ENCODE data around the gene LETMD1. TPM values are rescaled to one million over a fixed set of nuclear protein-coding genes. Genes with fewer than 3 reads are reported as not detected.

The LETMD1 gene
- total RNA-seq, 1 donor from 2014 or later: 45.6 TPM

DNA sequence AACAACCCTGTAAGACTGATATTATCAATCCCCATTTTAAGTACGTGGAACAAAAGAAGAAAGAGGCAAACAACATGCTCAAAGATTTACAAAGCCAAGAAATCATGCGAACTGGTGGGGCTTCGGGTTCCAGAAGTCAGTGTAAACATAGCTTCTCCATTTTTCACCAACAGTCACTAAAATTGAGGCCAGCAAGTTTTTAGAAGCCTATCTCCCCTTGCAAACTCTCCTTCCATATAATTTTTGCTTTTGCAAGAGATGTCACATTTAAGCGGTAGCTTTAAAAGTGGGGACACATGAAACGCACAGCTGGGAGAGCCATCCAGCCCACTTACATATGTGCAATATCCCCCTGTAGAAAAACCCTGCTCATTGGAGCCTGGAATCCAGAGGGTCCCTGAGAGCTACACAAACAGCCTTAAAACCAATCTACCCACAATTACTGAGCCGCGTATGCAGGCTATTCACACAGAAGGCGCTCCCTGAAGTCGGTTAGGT is 22.7 kb upstream of the LETMD1 start:
- no peak for TF ChIP-seq CTCF (IDR thresholded peaks at IDR 0.05)
- peaks cover 1% of the 10 kb centered on the region for H3K36me3 Mint-ChIP-seq (ENCODE audit: unreplicated experiment)
- DNase-seq (ENCODE audit: extremely low spot score, unreplicated experiment): no peak
- H3K27ac Mint-ChIP-seq (ENCODE audit: unreplicated experiment): peak overlapping the region; percentile 96
- H3K4me1 Mint-ChIP-seq (ENCODE audit: unreplicated experiment): peaks cover 47% of the 10 kb centered on the region
- no peaks in the 10 kb centered on the region for H3K9me3 Mint-ChIP-seq (ENCODE audit: unreplicated experiment)
- H3K4me3 Mint-ChIP-seq (ENCODE audit: unreplicated experiment): peak overlapping the region; percentile 97
- no peaks in the 10 kb centered on the region for H3K27me3 Mint-ChIP-seq (ENCODE audit: unreplicated experiment)

DNA sequence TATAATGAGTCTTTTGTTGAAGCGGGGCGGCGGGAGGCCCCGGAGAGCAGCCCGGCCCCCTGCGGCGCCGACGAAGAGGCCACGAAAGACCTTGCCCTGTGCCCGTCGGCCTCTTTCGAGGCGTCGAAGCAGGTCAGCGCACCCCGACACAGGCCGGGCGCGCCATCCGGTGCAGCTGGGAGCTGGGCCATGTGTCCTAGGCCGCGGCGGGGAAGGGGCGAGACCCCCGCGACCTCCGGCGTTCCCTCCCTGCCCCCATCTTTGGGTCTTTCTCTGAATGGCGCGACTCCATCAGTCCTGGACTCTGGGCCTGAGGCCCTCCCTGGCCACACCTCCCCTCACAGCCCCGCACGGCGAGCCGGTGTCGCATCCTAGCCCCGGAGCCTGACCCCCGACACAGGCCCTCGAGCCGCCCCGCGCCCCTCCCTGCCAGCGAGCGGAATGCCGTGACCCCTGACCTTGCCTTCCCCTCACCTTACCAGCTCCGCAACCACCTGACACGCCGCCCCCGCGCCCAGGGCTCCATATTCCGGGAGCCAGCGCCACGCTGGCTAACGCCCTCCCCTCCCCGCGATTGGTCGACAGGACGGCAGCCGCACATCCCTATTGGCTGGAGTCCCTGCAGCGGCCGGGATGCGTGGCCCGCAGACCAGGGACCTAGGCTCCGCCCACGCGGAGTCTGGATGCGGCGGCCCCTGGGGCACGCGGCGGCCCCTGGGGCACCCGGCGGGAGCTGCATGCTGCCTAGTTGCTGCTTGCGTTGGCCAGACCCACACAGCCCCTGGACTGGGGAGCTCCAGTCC is 22.1 kb upstream of the LETMD1 start, which contains the start of gene SLC11A2:
Gene SLC11A2 (minus strand): TSS at position 549 of the 803 bp plus-strand sequence. CDS start 15,656 bp downstream, outside the sequence.
- Mint-ChIP-seq H3K9me3 (ENCODE audit: unreplicated experiment) (no peaks in the 10 kb centered on the region), H3K36me3 (ENCODE audit: unreplicated experiment) (peaks cover 1% of the 10 kb centered on the region), H3K4me3 (ENCODE audit: unreplicated experiment) (peak within 1 kb of the TSS; percentile 97), H3K27ac (ENCODE audit: unreplicated experiment) (peak within 1 kb of the TSS; percentile 96), H3K27me3 (ENCODE audit: unreplicated experiment) (no peaks in the 10 kb centered on the region), H3K4me1 (ENCODE audit: unreplicated experiment) (peaks cover 47% of the 10 kb centered on the region)
- DNase-seq (ENCODE audit: extremely low spot score, unreplicated experiment): peak; percentile 96
- TF ChIP-seq CTCF (IDR thresholded peaks at IDR 0.05): no peak

GRCh38 chr12:51027342-51027835 is 20.7 kb upstream of the LETMD1 start:
- peak overlapping the region; percentile 26 for H3K4me3 Mint-ChIP-seq (ENCODE audit: unreplicated experiment)
- TF ChIP-seq CTCF (IDR thresholded peaks at IDR 0.05): no peak

DNA sequence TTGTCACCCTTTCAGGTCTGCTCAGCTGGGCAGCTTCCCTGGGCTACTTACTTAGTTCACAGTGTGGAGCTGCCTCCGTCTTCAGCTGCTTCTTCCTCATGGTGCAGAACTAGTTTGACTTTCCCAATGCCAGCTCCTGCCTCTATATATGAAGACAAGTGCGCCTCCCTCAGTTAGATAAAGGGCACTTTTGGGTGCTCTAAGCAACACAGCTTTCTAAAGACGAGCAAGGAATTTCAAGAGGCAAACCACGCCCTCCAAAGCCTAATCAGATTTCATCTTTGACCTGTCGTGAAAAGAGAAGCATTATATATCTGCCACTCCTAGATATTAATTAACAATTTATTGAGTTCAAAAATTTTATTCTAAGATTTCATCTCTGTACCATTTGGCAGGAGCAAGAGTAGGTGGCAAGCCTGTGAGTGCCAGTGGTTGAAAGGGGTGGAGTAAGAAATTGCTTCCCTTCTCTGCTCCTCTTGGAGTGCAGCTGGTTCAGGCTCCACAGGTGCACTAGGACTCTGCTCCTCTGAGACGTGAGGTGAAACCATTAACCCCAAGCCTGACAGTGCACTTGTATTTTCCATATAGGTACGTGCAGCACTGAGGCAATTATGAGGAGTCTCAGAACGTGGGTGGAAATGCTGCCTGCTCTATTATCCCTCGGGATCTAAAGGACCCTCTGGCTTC is 19.9 kb upstream of the LETMD1 start:
- peaks cover 36% of the 10 kb centered on the region for H3K4me1 Mint-ChIP-seq (ENCODE audit: unreplicated experiment)
- no peak overlapping the region for H3K4me3 Mint-ChIP-seq (ENCODE audit: unreplicated experiment)
- H3K9me3 Mint-ChIP-seq (ENCODE audit: unreplicated experiment): no peaks in the 10 kb centered on the region
- H3K27ac Mint-ChIP-seq (ENCODE audit: unreplicated experiment): no peak overlapping the region
- H3K27me3 Mint-ChIP-seq (ENCODE audit: unreplicated experiment): no peaks in the 10 kb centered on the region
- TF ChIP-seq CTCF (IDR thresholded peaks at IDR 0.05): peak; percentile 42
- DNase-seq (ENCODE audit: extremely low spot score, unreplicated experiment): no peak
- H3K36me3 Mint-ChIP-seq (ENCODE audit: unreplicated experiment): no peaks in the 10 kb centered on the region

More at GRCh38 chr12:51027342-51027835, 20.7 kb upstream of the LETMD1 start:
- Mint-ChIP-seq H3K27ac (ENCODE audit: unreplicated experiment) (no peak overlapping the region), H3K4me1 (ENCODE audit: unreplicated experiment) (peaks cover 41% of the 10 kb centered on the region), H3K27me3 (ENCODE audit: unreplicated experiment) (no peaks in the 10 kb centered on the region), H3K9me3 (ENCODE audit: unreplicated experiment) (no peaks in the 10 kb centered on the region), H3K36me3 (ENCODE audit: unreplicated experiment) (no peaks in the 10 kb centered on the region)
- DNase-seq (ENCODE audit: extremely low spot score, unreplicated experiment): no peak

DNA sequence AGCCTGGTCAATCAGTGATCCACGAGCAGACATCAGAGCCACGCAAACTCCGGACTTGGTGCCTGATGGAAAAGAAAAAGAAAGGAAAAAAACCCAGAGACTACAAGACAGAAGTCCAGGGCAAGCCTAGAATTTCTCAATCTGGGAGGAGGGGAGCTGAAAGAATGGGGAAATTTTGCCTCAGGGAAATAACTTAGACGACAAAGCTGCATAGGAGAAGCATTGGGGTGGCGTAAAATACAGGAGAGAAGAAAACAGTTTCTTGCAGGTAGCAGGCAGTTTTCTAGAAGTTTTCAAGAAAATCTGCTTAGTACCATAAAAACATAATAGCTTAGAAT is 19.3 kb upstream of the LETMD1 start:
- no peaks in the 10 kb centered on the region for H3K36me3 Mint-ChIP-seq (ENCODE audit: unreplicated experiment)
- no peak overlapping the region for H3K4me3 Mint-ChIP-seq (ENCODE audit: unreplicated experiment)
- H3K4me1 Mint-ChIP-seq (ENCODE audit: unreplicated experiment): peaks cover 31% of the 10 kb centered on the region
- DNase-seq (ENCODE audit: extremely low spot score, unreplicated experiment): no peak
- H3K27me3 Mint-ChIP-seq (ENCODE audit: unreplicated experiment): no peaks in the 10 kb centered on the region
- TF ChIP-seq CTCF (IDR thresholded peaks at IDR 0.05): no peak
- no peaks in the 10 kb centered on the region for H3K9me3 Mint-ChIP-seq (ENCODE audit: unreplicated experiment)
- H3K27ac Mint-ChIP-seq (ENCODE audit: unreplicated experiment): no peak overlapping the region

Measured in osteocyte (in vitro differentiated cells).